ENCODE data around the gene CAV1.

CAV1 gene

DNA sequence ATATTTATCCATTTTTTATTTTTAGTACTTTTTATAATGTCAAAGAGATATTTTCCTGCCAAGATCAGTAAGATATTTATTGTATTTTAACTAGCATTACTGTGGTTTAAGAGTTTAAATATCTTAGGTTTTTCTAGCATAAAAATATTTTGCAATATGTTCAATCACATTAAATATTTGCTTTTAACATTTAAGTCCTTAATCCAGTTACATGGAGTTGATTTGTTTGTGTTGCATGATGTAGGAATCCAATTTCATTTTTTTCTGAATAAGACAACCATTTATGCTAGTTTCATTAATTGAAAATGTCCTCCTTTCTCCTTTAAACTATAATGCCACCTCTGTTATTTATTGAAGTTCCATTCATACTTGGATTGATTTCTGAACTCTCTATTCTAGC is 41.8 kb downstream of the CAV1 start:
- H3K4me3 ChIP-seq (ENCODE audit: low read length in 2 of 2): no peak overlapping the region
- no peaks in the 10 kb centered on the region for H3K4me1 ChIP-seq (ENCODE audit: control insufficient read depth in 2 of 2, insufficient read depth in 2 of 2, low read length in 2 of 2)
- no peaks in the 10 kb centered on the region for H3K9me3 ChIP-seq (ENCODE audit: control insufficient read depth in 2 of 2, low read length in 2 of 2)
- no peaks in the 10 kb centered on the region for H3K36me3 ChIP-seq (ENCODE audit: control insufficient read depth in 2 of 2, insufficient read depth in 2 of 2, low read length in 2 of 2)
- no peaks in the 10 kb centered on the region for H3K27me3 ChIP-seq (ENCODE audit: control insufficient read depth in 2 of 2, insufficient read depth in 2 of 2, low read length in 2 of 2)
- H3K9ac ChIP-seq (ENCODE audit: low read depth in 1 of 2, low read length in 2 of 2): no peak overlapping the region
- no peak overlapping the region for H3K27ac ChIP-seq (ENCODE audit: low read depth in 2 of 2, low read length in 2 of 2)

- no peak overlapping the region for H3K4me3 ChIP-seq (ENCODE audit: low read length in 2 of 2)
- H3K27ac ChIP-seq (ENCODE audit: low read depth in 2 of 2, low read length in 2 of 2): no peak overlapping the region
- no peaks in the 10 kb centered on the region for H3K36me3 ChIP-seq (ENCODE audit: control insufficient read depth in 2 of 2, insufficient read depth in 2 of 2, low read length in 2 of 2)
- H3K9me3 ChIP-seq (ENCODE audit: control insufficient read depth in 2 of 2, low read length in 2 of 2): no peaks in the 10 kb centered on the region
- H3K27me3 ChIP-seq (ENCODE audit: control insufficient read depth in 2 of 2, insufficient read depth in 2 of 2, low read length in 2 of 2): no peaks in the 10 kb centered on the region
- no peak overlapping the region for H3K9ac ChIP-seq (ENCODE audit: low read depth in 1 of 2, low read length in 2 of 2)
- H3K4me1 ChIP-seq (ENCODE audit: control insufficient read depth in 2 of 2, insufficient read depth in 2 of 2, low read length in 2 of 2): peaks cover 5 to 6% of the 10 kb centered on the region in 2 donors
Observed at GRCh38 chr7:116569737-116570136, 44.9 kb downstream of the CAV1 start.

- no peak overlapping the region for H3K4me3 ChIP-seq (ENCODE audit: low read length in 2 of 2)
- H3K9me3 ChIP-seq (ENCODE audit: control insufficient read depth in 2 of 2, low read length in 2 of 2): no peaks in the 10 kb centered on the region
- H3K27me3 ChIP-seq (ENCODE audit: control insufficient read depth in 2 of 2, insufficient read depth in 2 of 2, low read length in 2 of 2): no peaks in the 10 kb centered on the region
- H3K9ac ChIP-seq (ENCODE audit: low read depth in 1 of 2, low read length in 2 of 2): no peak overlapping the region
- H3K4me1 ChIP-seq (ENCODE audit: control insufficient read depth in 2 of 2, insufficient read depth in 2 of 2, low read length in 2 of 2): peaks cover 5 to 6% of the 10 kb centered on the region in 2 donors
- H3K36me3 ChIP-seq (ENCODE audit: control insufficient read depth in 2 of 2, insufficient read depth in 2 of 2, low read length in 2 of 2): no peaks in the 10 kb centered on the region
- no peak overlapping the region for H3K27ac ChIP-seq (ENCODE audit: low read depth in 2 of 2, low read length in 2 of 2)
Observed at GRCh38 chr7:116570306-116570705, 45.5 kb downstream of the CAV1 start.

- H3K9me3 ChIP-seq (ENCODE audit: control insufficient read depth in 2 of 2, low read length in 2 of 2): no peaks in the 10 kb centered on the region
- H3K27me3 ChIP-seq (ENCODE audit: control insufficient read depth in 2 of 2, insufficient read depth in 2 of 2, low read length in 2 of 2): no peaks in the 10 kb centered on the region
- no peaks in the 10 kb centered on the region for H3K36me3 ChIP-seq (ENCODE audit: control insufficient read depth in 2 of 2, insufficient read depth in 2 of 2, low read length in 2 of 2)
- H3K4me1 ChIP-seq (ENCODE audit: control insufficient read depth in 2 of 2, insufficient read depth in 2 of 2, low read length in 2 of 2): peaks cover 5 to 6% of the 10 kb centered on the region in 2 donors
- H3K27ac ChIP-seq (ENCODE audit: low read depth in 2 of 2, low read length in 2 of 2): no peak overlapping the region
- no peak overlapping the region for H3K4me3 ChIP-seq (ENCODE audit: low read length in 2 of 2)
- no peak overlapping the region for H3K9ac ChIP-seq (ENCODE audit: low read depth in 1 of 2, low read length in 2 of 2)
Observed at GRCh38 chr7:116571037-116571436, 46.2 kb downstream of the CAV1 start.

- no peaks in the 10 kb centered on the region for H3K9me3 ChIP-seq (ENCODE audit: control insufficient read depth in 2 of 2, low read length in 2 of 2)
- peaks cover 5 to 6% of the 10 kb centered on the region in 2 donors for H3K4me1 ChIP-seq (ENCODE audit: control insufficient read depth in 2 of 2, insufficient read depth in 2 of 2, low read length in 2 of 2)
- H3K27ac ChIP-seq (ENCODE audit: low read depth in 2 of 2, low read length in 2 of 2): no peak overlapping the region
- no peak overlapping the region for H3K4me3 ChIP-seq (ENCODE audit: low read length in 2 of 2)
- H3K27me3 ChIP-seq (ENCODE audit: control insufficient read depth in 2 of 2, insufficient read depth in 2 of 2, low read length in 2 of 2): no peaks in the 10 kb centered on the region
- no peaks in the 10 kb centered on the region for H3K36me3 ChIP-seq (ENCODE audit: control insufficient read depth in 2 of 2, insufficient read depth in 2 of 2, low read length in 2 of 2)
- no peak overlapping the region for H3K9ac ChIP-seq (ENCODE audit: low read depth in 1 of 2, low read length in 2 of 2)
Observed at GRCh38 chr7:116571552-116571951, 46.7 kb downstream of the CAV1 start.

DNA sequence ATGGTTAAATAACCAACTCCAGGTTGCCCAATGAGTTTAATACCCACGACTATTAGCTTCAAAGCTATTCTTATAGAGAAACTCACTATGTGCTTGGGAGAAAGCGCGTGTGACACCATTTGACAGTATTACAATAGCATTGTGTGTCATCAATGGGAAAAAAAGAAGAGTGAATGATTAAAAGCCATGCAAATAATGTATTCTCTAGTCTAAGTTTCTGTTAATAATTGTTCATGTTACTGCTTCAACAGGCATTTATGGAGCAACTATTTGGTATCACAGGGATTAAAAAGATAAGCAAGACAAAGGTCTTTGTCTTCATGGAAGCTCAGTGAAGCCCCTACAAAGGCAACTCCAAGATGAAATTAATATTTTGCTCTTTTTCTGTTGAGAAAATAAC is 47.2 kb downstream of the CAV1 start:
- Histone ChIP-seq H3K9me3 (ENCODE audit: control insufficient read depth in 2 of 2, low read length in 2 of 2) (no peaks in the 10 kb centered on the region), H3K4me3 (ENCODE audit: low read length in 2 of 2) (no peak overlapping the region), H3K4me1 (ENCODE audit: control insufficient read depth in 2 of 2, insufficient read depth in 2 of 2, low read length in 2 of 2) (peaks cover 5 to 6% of the 10 kb centered on the region in 2 donors), H3K27me3 (ENCODE audit: control insufficient read depth in 2 of 2, insufficient read depth in 2 of 2, low read length in 2 of 2) (no peaks in the 10 kb centered on the region), H3K36me3 (ENCODE audit: control insufficient read depth in 2 of 2, insufficient read depth in 2 of 2, low read length in 2 of 2) (no peaks in the 10 kb centered on the region), H3K27ac (ENCODE audit: low read depth in 2 of 2, low read length in 2 of 2) (no peak overlapping the region), H3K9ac (ENCODE audit: low read depth in 1 of 2, low read length in 2 of 2) (no peak overlapping the region)

DNA sequence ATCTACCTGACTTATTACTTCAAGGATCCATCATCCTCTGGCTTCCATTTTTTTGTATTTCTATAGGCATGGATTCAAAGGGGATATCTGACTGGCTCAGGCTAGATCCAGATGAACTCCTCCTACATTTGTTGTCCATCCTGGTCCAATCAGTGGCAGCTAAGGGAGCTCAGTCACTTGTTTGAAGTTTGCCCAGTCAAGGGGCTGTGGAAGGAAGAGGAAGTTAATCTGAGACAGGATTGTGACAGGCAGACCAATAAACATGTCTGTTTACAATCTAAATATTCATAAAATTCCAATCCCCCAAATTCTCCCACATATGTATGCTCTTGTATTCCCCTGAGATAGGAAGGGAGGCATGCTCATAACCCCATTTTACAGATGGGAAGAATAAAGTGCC is 48.7 kb downstream of the CAV1 start:
- no peaks in the 10 kb centered on the region for H3K27me3 ChIP-seq (ENCODE audit: control insufficient read depth in 2 of 2, insufficient read depth in 2 of 2, low read length in 2 of 2)
- no peaks in the 10 kb centered on the region for H3K9me3 ChIP-seq (ENCODE audit: control insufficient read depth in 2 of 2, low read length in 2 of 2)
- H3K4me1 ChIP-seq (ENCODE audit: control insufficient read depth in 2 of 2, insufficient read depth in 2 of 2, low read length in 2 of 2): peaks cover 5 to 6% of the 10 kb centered on the region in 2 donors
- H3K4me3 ChIP-seq (ENCODE audit: low read length in 2 of 2): no peak overlapping the region
- H3K27ac ChIP-seq (ENCODE audit: low read depth in 2 of 2, low read length in 2 of 2): no peak overlapping the region
- no peak overlapping the region for H3K9ac ChIP-seq (ENCODE audit: low read depth in 1 of 2, low read length in 2 of 2)
- H3K36me3 ChIP-seq (ENCODE audit: control insufficient read depth in 2 of 2, insufficient read depth in 2 of 2, low read length in 2 of 2): no peaks in the 10 kb centered on the region

DNA sequence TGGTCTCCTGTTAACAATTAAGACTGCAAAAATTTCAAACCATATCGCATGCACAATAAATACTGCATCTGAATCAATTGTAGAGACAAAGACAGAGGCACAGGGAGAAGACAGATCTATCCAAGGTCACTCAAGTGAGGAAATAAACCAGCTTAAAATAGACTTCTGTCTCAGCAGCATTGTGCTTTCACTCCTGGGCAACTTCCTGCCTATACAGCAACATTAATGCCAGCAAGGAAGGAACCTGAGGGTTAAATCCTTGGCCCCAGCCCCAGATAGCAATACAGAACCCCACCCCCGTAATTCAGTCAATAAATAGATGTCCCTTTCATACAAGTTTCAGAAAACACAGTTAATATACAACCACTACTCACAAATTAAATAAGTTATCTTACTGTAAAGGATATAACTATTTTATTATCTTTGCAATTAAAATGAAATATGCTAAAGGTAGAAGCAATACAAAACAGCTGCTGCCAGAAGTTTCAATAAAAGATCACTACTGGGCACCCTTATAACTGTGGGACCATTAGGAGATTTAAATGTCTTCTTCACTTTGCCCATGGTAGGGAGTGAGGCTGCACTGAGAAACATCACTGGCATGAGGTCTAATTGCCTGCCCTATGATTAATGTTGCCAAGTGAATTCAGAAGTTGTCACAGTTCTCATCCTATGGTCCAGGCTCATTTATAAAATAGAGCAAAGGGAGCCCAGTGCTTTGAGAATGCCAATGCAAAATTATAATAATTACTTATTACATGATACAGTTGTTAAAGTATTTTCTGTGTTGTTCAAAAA is 49.4 kb downstream of the CAV1 start:
- peaks cover 5 to 6% of the 10 kb centered on the region in 2 donors for H3K4me1 ChIP-seq (ENCODE audit: control insufficient read depth in 2 of 2, insufficient read depth in 2 of 2, low read length in 2 of 2)
- H3K27ac ChIP-seq (ENCODE audit: low read depth in 2 of 2, low read length in 2 of 2): no peak overlapping the region

GRCh38 chr7:116575853-116576252 is 51.0 kb downstream of the CAV1 start:
- H3K9me3 ChIP-seq (ENCODE audit: control insufficient read depth in 2 of 2, low read length in 2 of 2): no peaks in the 10 kb centered on the region
- H3K27me3 ChIP-seq (ENCODE audit: control insufficient read depth in 2 of 2, insufficient read depth in 2 of 2, low read length in 2 of 2): no peaks in the 10 kb centered on the region
- no peak overlapping the region for H3K9ac ChIP-seq (ENCODE audit: low read depth in 1 of 2, low read length in 2 of 2)
- no peak overlapping the region for H3K27ac ChIP-seq (ENCODE audit: low read depth in 2 of 2, low read length in 2 of 2)
- no peak overlapping the region for H3K4me3 ChIP-seq (ENCODE audit: low read length in 2 of 2)
- H3K36me3 ChIP-seq (ENCODE audit: control insufficient read depth in 2 of 2, insufficient read depth in 2 of 2, low read length in 2 of 2): no peaks in the 10 kb centered on the region
- H3K4me1 ChIP-seq (ENCODE audit: control insufficient read depth in 2 of 2, insufficient read depth in 2 of 2, low read length in 2 of 2): peaks cover 5 to 6% of the 10 kb centered on the region in 2 donors

More for the DNA sequence above, 49.4 kb downstream of the CAV1 start:
- Histone ChIP-seq H3K4me3 (ENCODE audit: low read length in 2 of 2) (no peak overlapping the region), H3K9me3 (ENCODE audit: control insufficient read depth in 2 of 2, low read length in 2 of 2) (no peaks in the 10 kb centered on the region), H3K36me3 (ENCODE audit: control insufficient read depth in 2 of 2, insufficient read depth in 2 of 2, low read length in 2 of 2) (no peaks in the 10 kb centered on the region), H3K9ac (ENCODE audit: low read depth in 1 of 2, low read length in 2 of 2) (no peak overlapping the region), H3K27me3 (ENCODE audit: control insufficient read depth in 2 of 2, insufficient read depth in 2 of 2, low read length in 2 of 2) (no peaks in the 10 kb centered on the region)

GRCh38 chr7:116576350-116577319 is 51.8 kb downstream of the CAV1 start:
- H3K9ac ChIP-seq (ENCODE audit: low read depth in 1 of 2, low read length in 2 of 2): no peak overlapping the region
- H3K4me3 ChIP-seq (ENCODE audit: low read length in 2 of 2): no peak overlapping the region
- H3K4me1 ChIP-seq (ENCODE audit: control insufficient read depth in 2 of 2, insufficient read depth in 2 of 2, low read length in 2 of 2): peaks cover 5 to 6% of the 10 kb centered on the region in 2 donors
- no peaks in the 10 kb centered on the region for H3K9me3 ChIP-seq (ENCODE audit: control insufficient read depth in 2 of 2, low read length in 2 of 2)
- no peak overlapping the region for H3K27ac ChIP-seq (ENCODE audit: low read depth in 2 of 2, low read length in 2 of 2)
- H3K27me3 ChIP-seq (ENCODE audit: control insufficient read depth in 2 of 2, insufficient read depth in 2 of 2, low read length in 2 of 2): no peaks in the 10 kb centered on the region
- H3K36me3 ChIP-seq (ENCODE audit: control insufficient read depth in 2 of 2, insufficient read depth in 2 of 2, low read length in 2 of 2): no peaks in the 10 kb centered on the region

Measured in mucosa of rectum (tissue), 2 donors.